22Rv1 (cell line): ENCODE results near the gene DOCK9.

Experiments
- ZFX ChIP-seq: fragments of 450-650 bp; IDR thresholded peaks from 2 replicates; pipeline ENCODE4 v1.6.1; 2017; ENCODE audit warnings: antibody characterized with exemption, borderline replicate concordance
- TF ChIP-seq, protein P1 (sequence below): fragments of 450-650 bp; IDR thresholded peaks from 2 replicates; pipeline ENCODE4 v1.5.1; 2017; ENCODE audit warnings: mild to moderate bottlenecking

DNA sequence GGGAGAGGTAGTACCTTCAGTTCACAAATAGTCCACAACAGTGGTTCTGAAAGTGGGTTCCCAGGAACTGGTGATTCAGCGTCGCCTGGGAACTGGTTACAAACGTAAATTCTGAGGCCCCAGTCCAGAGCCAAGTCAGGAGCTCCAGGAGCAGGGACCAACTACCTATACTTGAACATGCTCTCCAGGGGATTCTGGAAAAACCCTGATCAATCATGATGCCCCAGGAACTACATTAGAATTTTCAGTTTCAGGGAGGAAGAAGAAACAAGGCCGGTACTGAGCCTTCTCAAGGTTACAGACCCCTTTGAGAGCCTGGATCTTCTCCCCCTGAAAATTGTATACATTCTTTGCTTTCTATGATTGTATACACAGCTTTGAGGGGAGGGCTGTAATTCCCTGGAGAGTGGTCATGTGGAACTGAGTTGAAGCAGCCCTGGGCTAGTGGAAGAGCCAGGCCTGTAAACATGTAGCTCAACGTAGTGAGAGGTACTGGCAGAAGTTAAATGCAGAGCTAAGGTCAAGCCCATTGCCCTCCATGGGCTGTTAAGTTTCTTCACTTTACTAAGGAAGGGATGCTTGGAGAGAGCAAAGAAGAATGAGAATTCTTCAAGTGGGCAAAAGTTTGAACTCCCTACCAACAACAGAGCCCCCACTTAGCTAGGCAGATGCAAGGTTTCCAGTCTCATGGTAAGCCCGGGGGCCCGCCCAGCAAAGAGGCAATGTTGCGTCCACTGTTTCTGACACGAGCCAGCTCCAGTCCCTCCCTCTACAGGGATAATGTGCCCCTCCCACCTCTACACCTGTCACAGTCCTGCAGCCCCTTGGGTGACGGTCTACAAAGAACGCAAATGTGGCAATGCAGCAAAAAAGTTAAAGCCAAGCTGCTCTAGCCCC, 17.0 kb downstream of the DOCK9 start:
- TF ChIP-seq, protein P1, sequence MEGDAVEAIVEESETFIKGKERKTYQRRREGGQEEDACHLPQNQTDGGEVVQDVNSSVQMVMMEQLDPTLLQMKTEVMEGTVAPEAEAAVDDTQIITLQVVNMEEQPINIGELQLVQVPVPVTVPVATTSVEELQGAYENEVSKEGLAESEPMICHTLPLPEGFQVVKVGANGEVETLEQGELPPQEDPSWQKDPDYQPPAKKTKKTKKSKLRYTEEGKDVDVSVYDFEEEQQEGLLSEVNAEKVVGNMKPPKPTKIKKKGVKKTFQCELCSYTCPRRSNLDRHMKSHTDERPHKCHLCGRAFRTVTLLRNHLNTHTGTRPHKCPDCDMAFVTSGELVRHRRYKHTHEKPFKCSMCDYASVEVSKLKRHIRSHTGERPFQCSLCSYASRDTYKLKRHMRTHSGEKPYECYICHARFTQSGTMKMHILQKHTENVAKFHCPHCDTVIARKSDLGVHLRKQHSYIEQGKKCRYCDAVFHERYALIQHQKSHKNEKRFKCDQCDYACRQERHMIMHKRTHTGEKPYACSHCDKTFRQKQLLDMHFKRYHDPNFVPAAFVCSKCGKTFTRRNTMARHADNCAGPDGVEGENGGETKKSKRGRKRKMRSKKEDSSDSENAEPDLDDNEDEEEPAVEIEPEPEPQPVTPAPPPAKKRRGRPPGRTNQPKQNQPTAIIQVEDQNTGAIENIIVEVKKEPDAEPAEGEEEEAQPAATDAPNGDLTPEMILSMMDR, result no peak
- TF ChIP-seq ZFX, result no peak
